SKM-1 treated with dmso at 0.1 percent for 144 hours (cell line): Measurements from ENCODE around the gene MRRF.
A peak's percentile ranks its signal among the peaks of the same experiment; 100 is the strongest.

Source experiments
- DNase-seq: peaks from one replicate; lab custom pipeline; 2025; ENCODE audit not compliant: unreplicated experiment; lab: John Stamatoyannopoulos, UW

MRRF gene, protein sequence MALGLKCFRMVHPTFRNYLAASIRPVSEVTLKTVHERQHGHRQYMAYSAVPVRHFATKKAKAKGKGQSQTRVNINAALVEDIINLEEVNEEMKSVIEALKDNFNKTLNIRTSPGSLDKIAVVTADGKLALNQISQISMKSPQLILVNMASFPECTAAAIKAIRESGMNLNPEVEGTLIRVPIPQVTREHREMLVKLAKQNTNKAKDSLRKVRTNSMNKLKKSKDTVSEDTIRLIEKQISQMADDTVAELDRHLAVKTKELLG

DNA sequence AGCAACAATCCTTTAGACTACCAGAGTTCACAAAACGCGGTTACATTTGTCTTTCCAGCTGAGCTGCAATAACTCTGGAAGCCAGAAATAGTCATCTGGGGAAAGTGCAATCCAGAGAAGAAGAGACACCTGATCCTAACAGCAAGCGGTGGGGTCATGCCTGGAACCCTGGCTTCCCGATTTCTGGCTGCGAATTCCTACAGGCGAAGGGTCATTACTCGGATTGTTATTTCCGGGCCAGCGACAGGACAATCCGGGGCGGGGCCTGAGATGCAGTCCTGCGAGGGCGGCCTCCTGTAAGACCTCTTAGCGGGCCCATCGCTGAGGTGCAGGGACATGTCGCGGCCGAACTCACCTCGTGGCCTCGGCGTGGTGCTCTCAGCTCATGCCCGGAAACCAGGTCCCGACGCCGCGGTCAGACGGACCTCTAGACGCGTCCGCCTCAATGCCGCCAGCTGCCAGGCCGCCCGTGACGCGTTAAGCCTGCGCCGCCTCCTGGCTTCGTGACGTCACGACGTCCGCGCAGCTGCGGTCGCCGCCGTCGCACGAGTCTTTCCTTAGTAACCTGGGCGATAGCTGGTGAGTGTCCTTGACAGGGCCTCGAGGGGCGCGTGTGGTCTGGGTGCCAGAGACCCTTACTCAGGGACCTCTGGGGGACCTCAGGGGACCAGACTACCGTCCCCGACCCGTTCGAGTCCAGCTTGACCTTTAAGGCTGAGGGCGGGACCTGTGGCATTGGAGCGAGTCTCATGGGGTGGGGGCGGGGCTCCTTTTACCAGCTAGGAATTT lies at the start of gene MRRF, which contains the start of gene RBM18:
Gene MRRF, plus strand, starts transcription at position 523 of the 789 bp plus-strand sequence. CDS start 6,010 bp downstream, outside the sequence.
Gene RBM18, minus strand, starts transcription at position 481 of the 789 bp plus-strand sequence. CDS start 3,348 bp downstream, outside the sequence.
- peak; percentile 86 for DNase-seq

DNA sequence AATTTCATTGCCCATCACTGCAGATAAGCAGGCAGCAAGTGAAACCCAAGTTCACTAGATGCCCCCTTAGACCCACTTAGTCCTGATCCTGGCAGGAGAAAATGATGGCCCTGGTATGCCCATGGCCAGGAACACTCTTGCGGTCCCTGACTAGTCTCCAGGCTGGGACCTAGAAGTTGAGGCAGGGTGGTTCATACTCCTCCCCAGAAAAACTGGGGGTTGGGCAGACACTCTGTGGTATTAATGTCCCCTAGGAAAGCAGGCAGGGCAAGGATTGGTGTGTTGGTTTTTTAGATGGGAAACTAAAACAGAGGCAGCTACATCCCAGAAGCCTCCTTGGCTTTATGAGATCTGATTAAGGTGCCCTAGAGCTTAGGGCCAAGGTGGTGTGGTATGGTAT lies 49.0 kb upstream of the MRRF start:
- no peak for DNase-seq

DNA sequence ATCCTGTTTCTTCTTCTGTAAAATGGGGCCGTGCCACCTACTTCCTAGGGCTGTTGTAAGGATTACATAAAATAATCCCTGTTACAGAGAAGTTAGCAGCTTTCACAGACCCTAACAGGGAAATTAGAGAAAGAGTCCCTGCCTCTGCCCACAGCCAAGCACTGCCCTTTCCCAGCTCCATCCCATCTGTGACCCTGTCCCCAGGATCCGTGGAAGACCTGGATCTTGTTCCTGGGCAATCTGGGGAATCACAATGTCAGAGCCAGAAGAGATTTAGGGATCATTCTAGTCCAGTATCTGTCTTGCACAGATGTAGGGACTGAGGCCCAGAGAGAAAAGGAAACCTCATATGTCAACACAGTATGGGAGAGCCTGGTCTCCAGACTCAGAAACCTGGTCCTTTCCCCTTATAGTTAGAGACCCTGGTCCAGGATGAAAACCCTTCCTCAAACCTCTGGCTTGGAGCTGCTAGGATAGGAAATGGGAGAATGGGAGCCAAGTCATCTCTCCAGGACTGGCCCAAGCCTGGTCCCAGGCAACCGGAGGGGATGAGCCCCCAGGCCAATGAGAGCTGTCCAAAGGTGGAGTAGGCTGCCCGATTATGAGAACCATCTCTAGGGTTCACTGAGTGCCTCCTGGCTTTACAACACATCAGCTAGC lies 48.4 kb upstream of the MRRF start:
- DNase-seq, result no peak

DNA sequence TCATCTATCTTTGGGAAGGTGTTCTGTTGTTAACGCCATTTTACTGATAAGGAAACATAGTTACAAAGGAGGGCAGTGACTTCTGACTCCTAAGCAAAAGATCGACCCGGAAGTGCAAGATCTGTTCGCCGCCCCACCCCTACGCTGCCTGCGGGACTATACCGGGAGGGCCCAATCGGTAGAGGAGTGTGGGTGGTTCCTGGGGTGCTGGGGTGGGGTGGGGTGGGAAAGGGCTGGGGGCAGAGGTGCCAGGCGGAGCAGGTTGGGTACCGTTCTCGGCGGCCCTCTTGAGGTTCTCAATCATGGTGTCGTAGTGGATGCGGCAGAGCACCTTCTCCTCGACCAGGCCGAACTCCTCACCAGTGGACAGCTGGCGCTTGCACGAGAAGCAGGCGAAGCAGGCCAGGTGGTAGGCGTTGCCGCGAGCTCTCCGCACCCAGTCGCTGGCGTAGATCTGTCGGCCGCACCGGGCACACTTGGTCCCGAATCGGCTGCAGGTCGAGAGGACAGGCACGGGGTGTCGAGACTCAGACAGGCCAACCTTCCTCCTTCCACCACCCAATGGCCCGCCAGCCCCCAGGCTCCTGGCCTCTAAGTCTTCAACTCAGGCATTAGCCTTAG lies 47.8 kb upstream of the MRRF start:
- no peak for DNase-seq

DNA sequence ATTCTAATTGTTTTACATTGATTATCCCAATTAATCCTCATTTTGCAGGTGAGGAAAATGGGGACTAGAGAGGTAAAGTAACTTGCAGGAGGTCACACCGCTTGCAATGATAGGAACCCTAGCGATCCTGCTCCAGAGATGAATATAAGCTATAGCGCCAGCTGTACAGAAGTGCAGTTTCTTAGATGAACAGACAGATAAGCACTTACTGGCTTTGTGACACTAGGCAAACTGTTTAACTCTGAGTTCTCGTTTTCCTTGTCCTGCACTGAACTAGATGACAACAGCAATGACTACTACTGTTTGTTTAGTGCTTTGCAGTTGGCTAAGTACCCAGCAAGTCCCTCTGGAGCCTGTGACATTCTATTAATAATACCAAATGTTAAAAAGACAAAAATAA lies 47.0 kb upstream of the MRRF start:
- DNase-seq, result no peak

DNA sequence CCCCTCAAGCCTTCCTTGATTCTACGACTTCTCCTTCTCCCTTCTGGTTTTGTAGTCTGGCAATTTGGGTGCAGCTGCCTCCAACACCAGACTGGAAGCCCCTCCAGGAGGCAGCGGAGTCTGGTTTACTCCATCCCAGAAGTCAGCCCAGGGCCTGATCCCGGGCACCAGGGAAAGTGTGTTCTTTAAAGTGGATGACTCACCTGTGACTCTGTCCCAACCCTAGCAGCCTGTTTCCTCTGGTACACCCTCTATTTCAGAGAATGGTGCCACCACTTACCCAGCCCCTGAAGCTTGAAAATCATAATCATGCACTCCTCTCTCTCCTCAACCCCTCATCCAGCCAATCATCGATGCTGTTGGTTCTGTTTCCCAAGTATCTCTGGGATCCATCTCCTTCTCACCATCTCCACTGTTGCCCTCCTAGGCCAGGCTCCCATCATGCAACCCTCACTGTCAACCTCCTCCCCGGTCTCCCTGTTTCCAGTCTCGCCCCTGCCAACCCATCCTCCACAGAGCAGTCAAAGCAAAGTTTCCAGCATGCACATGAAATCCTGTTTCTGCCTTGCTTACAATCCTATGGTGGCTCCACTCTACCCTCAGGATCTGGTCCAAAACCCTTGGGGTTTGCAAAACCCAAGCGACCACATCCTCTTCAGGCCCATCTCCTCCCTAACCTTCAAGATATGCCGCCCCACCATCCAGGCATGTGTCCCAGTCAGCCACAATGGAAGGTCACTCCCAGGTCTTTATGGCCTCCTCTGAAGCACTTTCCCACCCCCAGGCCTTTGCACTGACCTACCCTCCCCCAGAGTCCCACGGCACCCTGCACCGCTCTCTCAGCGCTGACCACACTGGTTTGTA lies 46.4 kb upstream of the MRRF start:
- no peak for DNase-seq

DNA sequence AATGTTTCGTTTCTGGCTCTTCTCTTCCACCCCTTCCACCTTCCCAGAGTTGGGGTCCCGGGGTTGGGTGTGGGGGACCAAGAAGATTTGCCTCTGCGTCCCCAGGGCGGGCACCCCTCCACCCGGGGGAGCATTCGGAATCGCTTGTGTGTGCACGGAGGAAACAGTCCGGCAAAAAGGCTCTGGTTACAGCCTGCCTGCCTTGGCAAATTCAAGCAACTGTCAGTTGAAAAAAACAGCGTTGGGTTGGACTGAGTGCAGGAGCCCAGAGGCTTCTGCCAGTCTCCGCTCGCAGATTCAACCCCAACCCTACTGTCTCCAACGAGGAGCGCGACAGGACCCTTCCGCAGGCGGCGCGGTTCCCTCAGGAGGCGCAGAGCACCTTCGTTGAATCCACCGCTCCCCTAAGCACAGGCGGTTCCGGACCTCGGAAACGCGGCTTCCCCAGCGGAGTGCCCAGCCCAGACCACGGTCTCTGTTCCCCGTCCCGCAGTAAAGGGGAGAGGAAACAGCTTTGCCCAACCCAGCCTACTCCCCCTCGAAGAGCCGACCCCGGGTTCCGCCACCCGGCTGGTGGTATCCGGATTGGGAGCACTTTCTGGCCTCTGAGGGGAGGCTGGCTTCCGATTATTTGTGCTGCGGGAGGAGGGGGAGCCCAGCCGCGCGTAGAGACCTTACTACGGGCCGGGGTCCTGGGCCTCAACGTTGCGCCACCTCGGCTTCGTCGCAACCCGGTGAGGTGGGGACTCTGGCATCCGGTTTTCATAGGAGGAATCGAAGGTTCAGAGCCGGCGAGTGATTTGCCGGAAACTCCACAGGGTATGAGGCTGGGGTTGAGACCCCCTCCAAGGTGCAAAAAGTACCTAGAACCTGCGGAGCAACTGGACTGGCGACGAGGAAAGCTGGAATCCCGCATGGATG lies 45.5 kb upstream of the MRRF start:
- no peak for DNase-seq

DNA sequence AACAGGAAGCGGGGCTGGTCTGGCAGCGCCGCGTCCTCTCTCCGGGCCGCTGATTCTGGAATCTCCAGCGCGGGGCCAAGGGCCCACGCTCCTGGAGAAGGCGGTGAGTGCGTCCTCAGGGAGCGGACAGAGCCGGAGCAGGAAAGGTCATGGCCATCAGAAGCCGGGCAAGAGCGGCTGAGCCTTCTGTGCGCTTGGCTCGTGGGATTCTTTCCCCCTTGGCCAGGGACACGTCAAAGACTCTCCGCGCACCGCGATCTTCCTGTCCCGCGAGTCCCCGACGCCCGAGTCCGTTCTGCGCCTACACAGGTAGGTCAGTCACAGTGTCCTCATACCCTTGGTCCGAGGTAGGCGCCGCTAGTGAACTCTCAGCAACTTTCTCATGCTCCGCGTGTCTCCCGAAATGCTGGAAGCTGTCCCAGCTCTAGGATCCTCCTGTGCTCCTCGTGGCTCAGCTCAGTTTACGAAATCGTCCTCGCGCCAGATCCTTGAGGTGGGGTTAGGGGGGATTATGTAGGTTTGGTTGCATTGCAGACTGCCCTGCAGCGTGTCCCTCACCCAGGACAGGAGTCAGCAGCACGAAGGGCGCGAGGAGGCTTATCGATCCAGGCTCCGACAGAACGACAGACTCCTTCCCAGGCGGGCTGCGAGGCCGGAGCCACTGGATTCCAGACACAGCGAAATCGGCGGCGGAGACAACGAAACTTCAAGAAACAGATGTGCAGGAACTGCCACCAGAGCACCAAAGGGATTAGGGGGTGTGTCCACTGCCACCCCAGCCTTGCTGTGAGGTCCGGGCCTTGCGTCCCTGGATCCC lies 44.6 kb upstream of the MRRF start:
- no peak for DNase-seq

DNA sequence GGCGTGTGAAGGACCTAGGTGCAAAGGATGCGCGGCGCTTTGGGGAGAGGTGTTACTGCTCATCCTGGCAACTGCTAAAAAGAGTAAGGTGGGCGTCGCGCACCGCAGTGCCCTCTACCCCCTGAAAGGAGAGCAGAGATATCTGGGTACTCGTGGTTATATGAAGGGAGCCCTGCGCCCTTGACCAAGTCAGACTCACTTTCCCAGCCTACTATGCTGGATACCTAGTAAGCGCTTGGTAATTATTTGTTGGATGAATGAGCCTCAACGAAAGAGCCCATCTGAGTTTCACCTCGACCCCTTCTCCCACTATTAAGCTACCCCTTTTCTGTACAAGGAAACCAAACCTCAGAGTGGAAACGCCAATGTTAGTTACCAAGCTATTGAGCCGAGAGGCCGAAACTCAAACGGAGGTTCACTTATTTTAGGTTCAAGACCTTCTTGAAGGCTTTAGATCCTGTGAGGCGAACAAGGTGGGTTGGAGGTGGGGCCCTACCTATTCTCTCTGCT lies 44.0 kb upstream of the MRRF start:
- no peak for DNase-seq

DNA sequence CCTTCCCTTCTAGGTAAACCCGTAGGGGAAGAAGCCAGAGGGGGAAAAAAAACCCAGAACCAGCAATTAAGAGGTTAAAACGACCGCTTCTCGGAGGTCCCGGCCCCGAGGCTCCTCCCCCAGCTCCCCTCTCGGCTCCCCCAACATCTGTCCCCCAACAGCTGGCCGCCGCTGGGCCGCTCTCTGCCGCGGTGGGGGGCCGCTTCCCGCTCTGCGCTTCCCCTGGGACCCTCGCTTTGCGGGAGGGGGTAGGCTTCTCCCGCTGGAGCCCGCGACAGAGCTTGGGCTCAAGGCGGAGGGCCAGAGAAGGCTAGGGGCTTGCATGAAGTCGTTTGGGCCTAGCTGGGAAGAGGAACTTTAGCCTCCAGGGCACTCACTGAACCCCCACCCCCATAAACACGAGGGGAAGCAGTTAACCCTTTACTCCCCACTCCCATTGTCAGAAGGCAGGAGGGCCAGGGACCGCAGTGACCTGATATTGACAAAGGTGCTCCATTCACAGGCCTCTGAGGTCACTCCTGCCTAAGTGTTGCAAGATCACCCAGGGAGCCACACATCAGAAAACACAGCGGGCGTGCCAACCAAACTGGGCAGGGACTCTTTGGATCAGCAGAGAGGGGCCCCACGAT lies 43.4 kb upstream of the MRRF start:
- DNase-seq, result no peak

DNA sequence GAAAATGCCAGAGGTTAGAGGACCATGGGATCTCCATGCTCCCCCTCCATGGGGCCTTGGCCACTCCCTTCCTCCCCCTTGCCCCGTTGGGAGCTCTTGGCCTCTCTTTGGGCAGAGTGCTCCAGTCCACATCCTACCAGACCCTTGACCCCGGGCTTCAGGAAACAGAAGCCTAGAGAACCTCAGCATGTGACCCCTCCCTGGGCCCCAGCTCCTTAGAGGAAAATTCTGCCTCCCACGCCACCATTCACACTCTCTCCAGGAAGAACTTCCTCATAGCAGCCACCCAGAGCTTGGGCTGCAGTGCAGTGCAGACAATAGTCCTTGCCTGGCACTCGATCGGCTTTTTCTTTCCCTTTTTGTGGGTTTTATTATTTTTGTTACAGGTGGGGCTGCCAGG lies 41.9 kb upstream of the MRRF start:
- no peak for DNase-seq

DNA sequence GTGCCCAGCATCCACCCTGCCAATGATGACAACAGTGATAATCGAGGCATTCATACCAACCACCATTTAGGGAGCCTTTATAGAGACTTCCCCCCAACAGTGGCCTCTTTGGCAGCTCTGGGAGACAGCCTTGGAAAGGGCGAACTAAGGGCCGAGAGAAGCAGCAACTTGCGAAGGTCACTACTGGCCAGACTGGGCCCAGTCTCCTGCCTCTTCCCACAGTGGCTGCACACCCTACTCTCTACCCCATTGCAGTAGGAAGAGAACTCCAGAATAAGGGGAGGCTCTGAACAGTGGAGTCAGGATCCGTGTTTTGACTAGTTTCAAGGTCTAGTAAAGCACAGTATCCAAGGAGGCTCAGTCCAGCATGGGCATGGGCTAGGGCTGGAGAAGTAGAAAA lies 41.2 kb upstream of the MRRF start:
- DNase-seq, result no peak

DNA sequence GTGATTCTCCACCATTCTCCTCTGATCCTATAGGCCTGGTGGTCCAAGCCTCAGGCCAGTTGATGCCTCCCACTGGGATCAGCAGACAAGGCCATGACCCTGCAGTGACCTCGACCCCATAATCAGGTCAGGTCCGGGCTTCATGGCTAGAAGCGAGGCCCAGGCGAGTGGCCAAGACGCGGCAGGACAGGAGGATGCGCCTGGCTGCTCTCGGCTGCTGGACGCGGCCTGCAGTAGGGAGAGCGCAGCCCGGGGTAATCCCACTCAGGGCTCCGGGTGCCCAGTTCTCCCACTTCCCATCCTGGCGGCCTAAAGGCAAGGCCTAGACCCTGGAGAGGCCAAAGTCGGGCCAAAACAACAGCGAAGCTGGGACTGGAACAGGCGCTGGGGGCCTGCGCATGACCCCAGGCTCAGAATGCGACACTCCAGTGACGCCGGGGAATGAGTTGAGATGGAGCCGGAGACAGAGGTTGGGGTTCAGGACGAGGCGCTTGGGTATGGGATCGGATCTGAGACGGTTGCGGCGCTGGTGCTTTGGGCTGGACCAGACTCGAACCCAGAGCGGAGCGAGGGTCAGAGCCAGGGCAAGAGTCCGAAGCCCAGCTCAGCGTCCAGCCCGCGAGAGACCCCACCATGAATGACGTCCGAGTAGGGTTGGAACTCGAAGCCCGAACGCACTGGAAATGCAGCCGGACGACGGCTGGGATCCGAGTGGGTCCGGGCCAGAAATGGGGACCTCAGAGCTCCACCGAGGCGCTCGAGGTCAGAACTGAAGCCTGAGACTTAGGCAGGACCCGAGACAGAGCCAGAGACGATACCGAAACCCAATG lies 39.2 kb upstream of the MRRF start:
- no peak for DNase-seq

DNA sequence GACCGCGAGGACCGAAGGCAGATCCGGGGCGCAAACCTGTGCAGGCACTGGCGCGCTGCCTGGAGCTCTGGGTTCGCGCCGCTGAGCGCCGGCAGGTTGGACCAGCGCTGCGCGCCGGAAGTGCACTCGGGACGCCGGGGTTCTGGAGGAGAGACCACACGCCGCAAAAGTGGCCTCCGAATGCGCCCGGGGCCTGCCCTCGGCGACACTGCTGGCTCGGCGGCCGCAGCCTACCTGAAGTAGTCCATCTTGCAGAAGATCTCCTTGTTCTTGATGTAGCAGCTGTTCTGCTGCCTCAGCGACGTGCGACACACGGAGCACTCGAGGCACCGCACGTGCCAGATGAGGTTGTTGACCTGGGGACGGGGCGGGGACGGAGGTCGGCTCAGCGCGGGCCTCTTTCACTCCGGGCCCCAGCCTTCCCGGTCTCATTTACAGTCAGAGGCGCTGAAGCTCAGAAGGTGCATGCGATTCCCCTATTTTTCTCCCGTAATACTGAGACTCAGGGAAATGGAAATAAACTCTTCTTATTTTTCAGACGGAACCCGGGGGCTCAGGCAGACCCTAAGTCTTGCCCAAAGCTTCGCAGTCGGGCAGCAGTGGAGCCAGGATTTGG lies 38.4 kb upstream of the MRRF start:
- DNase-seq, result no peak

DNA sequence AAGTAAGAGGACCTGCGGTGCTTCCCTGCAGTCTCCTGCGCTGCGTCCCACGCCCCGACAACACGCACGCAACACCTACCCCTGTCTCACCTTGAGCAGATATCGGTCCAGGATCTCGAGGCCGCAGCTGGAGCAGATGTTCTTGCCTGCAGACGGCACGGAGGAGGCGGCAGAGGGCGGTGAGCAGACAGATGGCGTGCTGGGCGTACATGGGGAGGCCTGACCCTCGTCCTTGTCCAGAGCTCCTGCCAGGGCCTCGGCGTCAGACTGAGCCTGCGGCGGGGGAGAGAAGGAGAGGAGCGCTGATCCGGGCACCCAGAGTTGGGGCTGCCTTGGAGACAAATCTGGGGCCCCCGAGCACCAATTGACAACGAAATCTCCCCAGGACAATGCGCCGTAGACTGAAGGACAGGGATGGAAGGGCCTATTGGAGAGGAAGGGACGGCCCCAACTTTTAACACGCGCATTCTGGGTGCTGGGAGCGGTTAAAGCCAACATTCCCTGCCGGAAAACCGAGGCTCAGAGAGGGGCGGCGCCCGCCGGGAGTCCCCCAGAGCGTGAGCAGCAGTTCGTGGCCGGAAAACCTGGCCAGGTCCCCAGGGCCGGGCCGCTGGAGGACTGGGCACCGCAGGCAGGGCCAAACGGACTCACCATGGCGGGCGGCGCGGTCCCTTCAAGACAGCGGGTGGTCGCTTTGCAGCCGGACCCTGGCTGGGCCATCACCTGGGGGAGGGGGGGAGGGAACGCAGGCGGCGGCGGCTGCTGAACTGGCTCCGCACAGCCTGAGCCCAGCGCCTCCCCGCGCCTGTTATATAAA lies 37.7 kb upstream of the MRRF start:
- no peak for DNase-seq

DNA sequence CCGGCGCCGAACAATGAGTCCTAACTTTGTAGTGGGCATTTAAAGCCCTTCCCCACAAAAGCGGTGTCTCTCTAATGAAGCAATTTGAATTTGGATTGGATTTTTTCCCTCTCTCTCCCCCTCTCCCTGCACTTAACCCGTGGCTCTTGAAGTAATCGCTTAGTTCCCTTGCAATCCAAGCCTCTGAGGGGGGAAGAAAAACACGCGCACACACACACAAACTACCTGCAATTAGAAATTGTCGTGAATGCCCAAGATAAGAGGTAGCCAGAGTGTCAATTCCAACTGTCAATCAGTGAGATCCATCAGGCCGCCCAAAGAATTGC lies 37.1 kb upstream of the MRRF start:
- no peak for DNase-seq
